KMS-11 (cell line): ENCODE results near the gene EEF1E1.

ENCODE experiments used
- H2AFZ ChIP-seq: fragments of 200-600 bp; sonication (generic); 2 replicates; pipeline ENCODE4 v1.6.1; 2016; ENCODE audit warnings: antibody characterized with exemption, mixed run types, low read depth
- H3K27ac ChIP-seq: fragments of 200-600 bp; sonication (generic); 2 replicates; pipeline ENCODE4 v1.6.1; 2016; ENCODE audit warnings: mild to moderate bottlenecking, mixed run types
- H3K27me3 ChIP-seq: fragments of 200-600 bp; sonication (generic); 2 replicates; pipeline ENCODE4 v1.6.1; 2017; ENCODE audit warnings: mild to moderate bottlenecking, low read depth, mixed run types, moderate library complexity; ENCODE audit not compliant: insufficient read depth
- H3K36me3 ChIP-seq: fragments of 200-600 bp; sonication (generic); 2 replicates; pipeline ENCODE4 v1.6.1; 2017; ENCODE audit warnings: mild to moderate bottlenecking, mixed run types; ENCODE audit not compliant: insufficient read depth
- H3K4me1 ChIP-seq: fragments of 200-600 bp; sonication (generic); 2 replicates; pipeline ENCODE4 v1.6.1; 2016; ENCODE audit warnings: mild to moderate bottlenecking, low read depth, mixed run types; ENCODE audit not compliant: poor library complexity, severe bottlenecking
- H3K4me2 ChIP-seq: fragments of 200-600 bp; sonication (generic); 2 replicates; pipeline ENCODE4 v1.7.0; 2016; ENCODE audit warnings: mild to moderate bottlenecking, mixed run types
- H3K4me3 ChIP-seq: fragments of 200-600 bp; sonication (generic); IDR thresholded peaks from 2 replicates; pipeline ENCODE4 v1.6.1; 2017; ENCODE audit warnings: low read depth, low read length, mixed read lengths; ENCODE audit not compliant: insufficient read depth
- H3K79me2 ChIP-seq: fragments of 200-600 bp; sonication (generic); 2 replicates; pipeline ENCODE4 v1.6.1; 2016; ENCODE audit warnings: low read depth, mixed run types; ENCODE audit not compliant: insufficient read depth
- H3K9ac ChIP-seq: fragments of 200-600 bp; sonication (generic); 2 replicates; pipeline ENCODE4 v1.6.1; 2016; ENCODE audit warnings: mild to moderate bottlenecking, mixed run types
- H4K20me1 ChIP-seq: fragments of 200-600 bp; sonication (generic); 2 replicates; pipeline ENCODE4 v1.6.1; 2016; ENCODE audit warnings: mild to moderate bottlenecking, mixed run types; ENCODE audit not compliant: insufficient read depth
- CTCF ChIP-seq: fragments of 200-600 bp; sonication (generic); conservative IDR thresholded peaks from 2 replicates; pipeline ENCODE4 v1.6.1; 2017; ENCODE audit warnings: low read depth, mild to moderate bottlenecking, antibody characterized with exemption, low read length, moderate library complexity, mixed read lengths

The EEF1E1 gene

GRCh38 chr6:8088886-8089285 lies 13.5 kb downstream of the EEF1E1 start:
- no peaks in the 10 kb centered on the region for H3K27me3 ChIP-seq
- no peak for TF ChIP-seq CTCF
- H3K4me3 ChIP-seq, result no peak overlapping the region
- H3K4me2 ChIP-seq, result no peak overlapping the region
- no peaks in the 10 kb centered on the region for H3K4me1 ChIP-seq
- no peak overlapping the region for H3K9ac ChIP-seq
- peaks cover 5% of the 10 kb centered on the region; the same call in 1 of the 2 replicates for H3K79me2 ChIP-seq
- no peak overlapping the region for H3K27ac ChIP-seq
- H4K20me1 ChIP-seq, result no peaks in the 10 kb centered on the region
- H2AFZ ChIP-seq, result no peak overlapping the region
- H3K36me3 ChIP-seq, result no peaks in the 10 kb centered on the region

GRCh38 chr6:8087870-8088754 lies 14.2 kb downstream of the EEF1E1 start:
- Histone ChIP-seq H3K4me2 (no peak overlapping the region), H3K27ac (no peak overlapping the region), H3K4me3 (no peak overlapping the region), H3K4me1 (no peaks in the 10 kb centered on the region), H4K20me1 (no peaks in the 10 kb centered on the region), H2AFZ (no peak overlapping the region), H3K36me3 (no peaks in the 10 kb centered on the region), H3K79me2 (0 out of 2 replicates have a peak, but pooled peaks cover 4% of the 10 kb centered on the region), H3K27me3 (no peaks in the 10 kb centered on the region), H3K9ac (no peak overlapping the region)
- no peak for TF ChIP-seq CTCF

- Histone ChIP-seq H3K27me3 (no peaks in the 10 kb centered on the region), H3K27ac (no peak overlapping the region), H3K79me2 (no peaks in the 10 kb centered on the region), H3K36me3 (no peaks in the 10 kb centered on the region), H3K9ac (no peak overlapping the region), H3K4me1 (no peaks in the 10 kb centered on the region), H3K4me3 (no peak overlapping the region), H2AFZ (no peak overlapping the region), H4K20me1 (no peaks in the 10 kb centered on the region), H3K4me2 (no peak overlapping the region)
- TF ChIP-seq CTCF, result no peak
Observed at GRCh38 chr6:8086755-8087306, 15.5 kb downstream of the EEF1E1 start.

- no peaks in the 10 kb centered on the region for H3K4me1 ChIP-seq
- no peaks in the 10 kb centered on the region for H3K79me2 ChIP-seq
- no peak for TF ChIP-seq CTCF
- H3K27ac ChIP-seq, result no peak overlapping the region
- H3K4me2 ChIP-seq, result no peak overlapping the region
- H3K4me3 ChIP-seq, result no peak overlapping the region
- no peak overlapping the region for H2AFZ ChIP-seq
- H3K36me3 ChIP-seq, result no peaks in the 10 kb centered on the region
- H3K27me3 ChIP-seq, result no peaks in the 10 kb centered on the region
- no peak overlapping the region for H3K9ac ChIP-seq
- no peaks in the 10 kb centered on the region for H4K20me1 ChIP-seq
Observed at GRCh38 chr6:8085053-8085511, 17.3 kb downstream of the EEF1E1 start.
